GM18508 (cell line): Measurements from ENCODE around the gene ASB7.
"Not testable (repeated sequence)": the region's sequence is repeated elsewhere in the genome, so short reads cannot be mapped to it uniquely, and the experiment has no call there.

Source experiments
- ATAC-seq: cut with Tn5 transposase; IDR thresholded peaks from one replicate; pipeline ENCODE4 v1.9.1; 2021; ENCODE audit warnings: moderate number of reproducible peaks; ENCODE audit not compliant: insufficient read depth, unreplicated experiment

ASB7 gene

DNA sequence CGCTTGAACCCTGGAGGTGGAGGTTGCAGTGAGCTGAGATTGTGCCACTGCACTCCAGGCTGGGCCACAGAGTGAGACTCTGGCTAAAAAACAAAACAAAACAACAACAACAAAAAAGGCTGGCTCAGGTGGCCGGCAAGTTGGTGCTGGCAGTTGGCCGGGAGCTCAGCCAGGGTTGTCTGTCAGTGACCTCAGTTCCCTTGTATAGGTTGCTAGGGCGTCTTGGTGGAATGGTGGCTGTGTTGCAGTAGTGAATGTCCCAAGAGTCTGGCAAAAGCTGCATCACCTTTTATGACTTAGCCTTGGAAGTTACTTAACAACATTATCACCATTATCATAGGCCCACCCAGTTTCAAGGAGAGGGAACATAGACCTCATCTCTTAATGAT is 40.6 kb downstream of the ASB7 start:
- ATAC-seq: no peak

- no peak for ATAC-seq
Measured at GRCh38 chr15:100645671-100646070, 43.3 kb downstream of the ASB7 start.

DNA sequence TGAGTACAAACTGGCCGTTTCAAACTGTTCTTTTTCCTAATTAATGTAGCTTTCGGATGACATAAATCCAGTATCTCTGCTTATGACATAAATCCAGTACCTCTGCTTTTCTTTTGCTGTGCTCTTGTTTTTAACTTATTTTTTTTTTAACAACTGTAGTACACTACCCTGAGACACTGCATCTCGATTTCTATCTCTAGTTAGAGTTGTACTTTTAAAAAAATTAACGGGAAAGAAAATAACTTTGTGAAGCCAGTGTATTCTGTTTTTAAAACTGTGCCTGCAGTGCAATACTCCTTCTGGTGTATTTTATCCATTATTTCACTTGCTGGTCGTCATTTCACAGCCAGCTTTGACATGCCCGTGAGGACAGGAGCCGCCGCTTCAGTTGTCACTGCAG is 46.6 kb downstream of the ASB7 start:
- no peak for ATAC-seq

GRCh38 chr15:100650685-100651084 is 48.3 kb downstream of the ASB7 start:
- ATAC-seq: no peak

- ATAC-seq: no peak
Measured at GRCh38 chr15:100651253-100651652, 48.9 kb downstream of the ASB7 start.

DNA sequence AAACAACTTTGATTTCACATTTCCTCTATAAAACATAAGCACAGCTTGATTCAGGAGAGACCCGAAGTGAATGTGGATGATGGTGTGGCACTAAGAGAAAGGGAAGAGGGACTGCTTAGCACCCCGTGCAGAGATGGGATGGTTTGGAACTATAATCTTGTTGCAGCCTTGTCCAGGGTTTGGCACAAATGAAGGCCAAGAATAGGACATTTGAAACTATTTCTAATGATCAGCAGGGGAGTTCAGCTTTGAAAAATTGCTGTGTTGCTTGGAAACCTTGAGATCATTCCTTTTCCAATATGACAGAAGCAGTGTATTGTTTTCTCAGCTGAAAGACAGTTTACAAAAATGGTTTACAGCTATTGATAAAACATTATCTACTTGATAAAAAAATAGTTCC is 49.7 kb downstream of the ASB7 start:
- no peak for ATAC-seq

DNA sequence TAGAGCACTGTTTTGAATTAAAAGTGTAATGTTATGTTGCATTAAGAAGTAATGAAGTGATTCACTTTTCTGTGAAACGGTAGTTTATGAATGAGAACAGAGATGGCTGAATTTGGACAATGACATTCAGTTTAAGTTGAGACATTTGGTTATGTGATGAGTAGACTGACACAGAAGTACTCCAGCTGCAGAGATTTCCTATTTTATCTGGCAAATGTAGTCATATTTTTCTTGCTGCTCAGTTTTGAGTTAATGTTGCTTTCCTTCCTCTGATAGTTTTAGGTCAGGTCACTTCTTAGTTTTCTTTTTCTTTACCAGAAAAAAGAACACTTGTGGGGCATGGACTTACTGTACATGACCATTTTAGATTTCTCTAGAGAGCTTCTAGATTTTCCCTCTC is 51.2 kb downstream of the ASB7 start:
- ATAC-seq: no peak

DNA sequence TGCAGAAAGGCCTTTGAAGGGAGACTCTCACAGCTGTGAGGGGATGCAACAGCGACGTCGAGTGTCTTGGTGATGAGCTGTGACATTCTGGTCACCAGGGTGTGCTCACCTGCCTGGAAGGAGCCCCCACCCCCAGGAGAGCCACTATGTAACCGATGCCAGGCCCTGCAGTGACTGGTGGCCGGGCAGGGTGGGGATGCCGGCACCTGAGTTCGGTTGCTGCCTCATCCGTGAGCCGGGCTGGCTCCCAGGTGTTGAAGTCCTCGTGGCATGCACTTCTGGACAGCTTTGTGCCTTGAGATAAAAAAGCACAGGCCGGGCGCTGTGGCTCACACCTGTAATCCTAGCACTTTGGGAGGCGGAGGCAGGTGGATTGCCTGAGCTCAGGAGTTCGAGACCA is 56.5 kb downstream of the ASB7 start:
- ATAC-seq: no peak

GRCh38 chr15:100661156-100661555 is 58.8 kb downstream of the ASB7 start:
- ATAC-seq: no peak

- ATAC-seq: no peak
Measured at GRCh38 chr15:100663086-100663914, 60.9 kb downstream of the ASB7 start.

DNA sequence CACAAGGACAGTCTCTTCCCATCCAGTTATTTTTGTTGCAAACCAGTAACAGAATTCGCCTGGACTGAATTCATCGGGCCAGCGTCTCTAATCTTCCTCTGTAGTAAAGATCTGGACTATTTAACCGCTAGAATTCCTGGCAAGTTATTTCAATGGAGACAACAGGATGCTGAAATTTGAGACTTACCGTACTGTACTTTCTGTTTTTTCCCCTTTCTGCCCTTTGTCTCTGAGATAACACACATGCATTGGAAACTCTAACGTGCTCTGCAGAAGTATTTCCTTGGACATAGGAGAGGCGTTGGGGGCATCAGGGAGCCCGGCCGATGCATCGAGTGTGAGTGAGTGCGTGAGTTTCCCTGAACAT is 61.5 kb downstream of the ASB7 start:
- ATAC-seq: no peak

GRCh38 chr15:100665570-100665969 is 63.2 kb downstream of the ASB7 start:
- no peak for ATAC-seq

- no peak for ATAC-seq
Measured at GRCh38 chr15:100667405-100668347, 65.3 kb downstream of the ASB7 start.

DNA sequence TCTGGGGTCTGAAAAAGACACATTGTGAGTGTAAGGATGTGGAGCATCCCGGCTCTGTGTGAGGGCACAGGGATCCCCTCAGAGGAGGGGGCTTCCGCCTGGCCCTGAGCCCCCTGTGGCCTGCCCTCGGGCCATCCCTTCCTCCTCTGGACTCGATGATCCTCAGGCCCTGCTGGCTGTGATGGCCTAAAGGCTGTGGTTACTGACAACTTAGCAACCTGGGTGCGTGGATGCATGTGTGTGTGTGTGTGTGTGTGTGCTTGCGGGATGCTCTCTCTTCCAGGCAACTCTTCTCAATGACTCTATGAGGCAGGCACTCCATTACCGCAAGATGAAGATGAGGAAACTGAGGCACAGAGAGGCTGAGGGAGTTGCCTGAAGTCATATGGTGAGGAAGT is 66.0 kb downstream of the ASB7 start:
- no peak for ATAC-seq

GRCh38 chr15:100669260-100669659 is 66.9 kb downstream of the ASB7 start:
- ATAC-seq: no peak

DNA sequence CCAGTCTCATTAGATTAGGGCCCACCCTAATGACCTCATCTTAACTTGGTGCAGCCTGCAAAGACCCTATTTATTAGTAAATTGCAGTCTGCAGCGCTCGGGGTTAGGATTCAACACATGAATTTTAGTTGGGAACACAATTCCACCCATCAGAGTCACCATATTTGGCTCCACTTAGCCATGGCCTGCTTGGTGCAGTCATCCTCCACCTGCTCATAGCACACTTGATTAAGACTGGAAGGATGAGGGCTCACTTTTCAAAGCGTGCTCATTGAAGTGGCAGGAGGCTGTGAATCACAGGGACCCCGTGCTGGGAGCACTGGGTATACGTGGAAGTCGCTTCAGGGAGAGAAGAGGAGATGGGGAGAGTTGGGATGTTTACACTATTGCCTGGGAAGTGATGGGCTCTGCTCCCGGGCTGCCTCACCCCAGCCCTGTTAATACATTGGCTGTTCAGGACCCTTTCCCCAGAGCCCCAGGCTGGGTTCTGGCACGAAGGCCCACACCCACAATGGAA is 68.2 kb downstream of the ASB7 start:
- no peak for ATAC-seq

DNA sequence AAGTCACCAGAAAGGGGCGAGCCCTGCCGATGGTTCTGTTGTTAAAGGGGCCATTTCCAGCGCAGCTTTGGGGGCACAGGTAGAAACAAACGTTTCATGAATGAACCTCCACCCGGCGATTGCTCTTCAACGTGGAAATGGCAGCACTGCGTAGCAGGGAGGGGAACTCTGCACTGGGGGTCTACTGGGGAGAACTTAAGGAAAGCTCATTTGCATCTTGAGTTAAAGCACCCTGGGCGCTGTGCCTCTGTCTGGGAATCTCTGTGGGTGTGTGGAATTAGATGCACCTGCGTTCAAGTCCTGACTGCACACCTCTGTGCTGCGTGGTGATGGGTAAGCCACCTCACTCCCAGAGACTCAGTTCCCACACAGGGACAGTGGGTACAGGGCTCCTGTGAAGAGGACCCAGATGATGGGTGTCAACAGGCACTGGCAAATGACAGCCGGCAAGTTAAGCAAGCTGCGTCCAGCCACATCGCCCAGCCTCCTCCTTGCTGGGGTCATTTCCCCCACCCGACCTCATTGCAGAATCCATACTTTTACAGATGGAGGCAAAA is 68.8 kb downstream of the ASB7 start:
- no peak for ATAC-seq

GRCh38 chr15:100671858-100672543 is 69.6 kb downstream of the ASB7 start:
- no peak for ATAC-seq

GRCh38 chr15:100672959-100673358 is 70.6 kb downstream of the ASB7 start:
- ATAC-seq: no peak

GRCh38 chr15:100679151-100679550 is 76.8 kb downstream of the ASB7 start:
- not testable (repeated sequence) for ATAC-seq
